PC-9 (cell line): ENCODE measurements around the gene MAST4. TPM values are rescaled to one million over a fixed set of nuclear protein-coding genes. Genes with fewer than 3 reads are reported as not detected.

Experiments
- BruUV-seq: library from RNA; stranded (reverse); fragments of 400-500 nt; replicated peaks from 2 replicates; lab custom pipeline; 2021; lab: Mats Ljungman, UMichigan
- CTCF ChIA-PET: fragments of 300-600 bp; sonication (Branson Sonifier 250); formaldehyde crosslinking; loops from one replicate; lab custom pipeline; 2022; ENCODE audit warnings: antibody characterized with exemption; lab: Charles Lee
- POLR2A ChIA-PET: fragments of 300-600 bp; sonication (Branson Sonifier 250); formaldehyde crosslinking; loops from one replicate; lab custom pipeline; 2022; ENCODE audit warnings: antibody characterized with exemption; ENCODE audit not compliant: unreplicated experiment; lab: Charles Lee
- DNase-seq, 2 experiments: peaks; one replicate each; pipeline versions ENCODE4 v3.0.0 to v3.0.0-alpha.2; 2015 to 2022; ENCODE audit warnings: mixed read lengths in 1 of 2
- H2AFZ ChIP-seq: fragments of 200-600 bp; sonication (generic); 2 replicates; pipeline ENCODE4 v1.8.1; 2017; ENCODE audit warnings: antibody characterized with exemption
- H3F3A ChIP-seq: fragments of 200-600 bp; sonication (generic); 2 replicates; pipeline ENCODE4 v1.8.1; 2017; ENCODE audit warnings: antibody characterized with exemption, mild to moderate bottlenecking, low read depth; ENCODE audit not compliant: insufficient read depth
- H3K27ac ChIP-seq: fragments of 200-600 bp; sonication (generic); 2 replicates; pipeline ENCODE4 v1.6.1; 2016; ENCODE audit warnings: mixed run types
- H3K27me3 ChIP-seq: fragments of 200-600 bp; sonication (generic); 2 replicates; pipeline ENCODE4 v1.6.1; 2016; ENCODE audit warnings: low read depth, mixed run types; ENCODE audit not compliant: insufficient read depth
- H3K36me3 ChIP-seq: fragments of 200-600 bp; sonication (generic); 2 replicates; pipeline ENCODE4 v1.6.1; 2016; ENCODE audit warnings: low read depth, mixed run types
- H3K4me1 ChIP-seq: fragments of 200-600 bp; sonication (generic); replicated peaks from 2 replicates; pipeline ENCODE4 v1.6.1; 2016; ENCODE audit warnings: mixed run types; ENCODE audit not compliant: insufficient read depth
- H3K4me2 ChIP-seq: fragments of 200-600 bp; sonication (generic); 2 replicates; pipeline ENCODE4 v1.6.1; 2017; ENCODE audit warnings: mixed run types
- H3K4me3 ChIP-seq: fragments of 200-600 bp; sonication (generic); 2 replicates; pipeline ENCODE4 v1.6.1; 2016; ENCODE audit warnings: mixed run types
- H3K79me2 ChIP-seq: fragments of 200-600 bp; sonication (generic); 2 replicates; pipeline ENCODE4 v1.6.1; 2017; ENCODE audit warnings: low read depth, mixed run types
- H3K9me2 ChIP-seq: fragments of 200-600 bp; sonication (generic); 2 replicates; pipeline ENCODE4 v1.8.1; 2017; ENCODE audit warnings: mild to moderate bottlenecking; ENCODE audit not compliant: insufficient read depth
- H3K9me3 ChIP-seq: fragments of 200-600 bp; sonication (generic); 2 replicates; pipeline ENCODE4 v1.8.1; 2016; ENCODE audit warnings: low read depth; ENCODE audit not compliant: insufficient read depth
- H4K20me1 ChIP-seq: fragments of 200-600 bp; sonication (generic); 2 replicates; pipeline ENCODE4 v1.8.1; 2017; ENCODE audit not compliant: insufficient read depth
- EZH2 ChIP-seq: fragments of 200-600 bp; sonication (generic); IDR thresholded peaks from 2 replicates; pipeline ENCODE4 v1.8.0; 2017; ENCODE audit warnings: antibody characterized with exemption, low read depth
- intact Hi-C: fragments of 100-400 bp; cut with micrococcal nuclease; formaldehyde crosslinking; loops from one replicate; pipeline ENCODE4 v1.10.0; 2022; ENCODE audit not compliant: unreplicated experiment
- total RNA-seq: library from RNA; stranded (reverse); gene quantifications from 2 replicates; pipeline ENCODE4 v1.2.3, GENCODE V29; 2021
- TF ChIP-seq, protein P1 (sequence below): fragments of 200-600 bp; sonication (generic); conservative IDR thresholded peaks from 2 replicates; pipeline ENCODE4 v1.6.1; 2017; ENCODE audit warnings: mixed run types, antibody characterized with exemption, mild to moderate bottlenecking, moderate library complexity

MAST4 gene
- total RNA-seq, 1 experiment from 2014 or later: 19.3 TPM

DNA sequence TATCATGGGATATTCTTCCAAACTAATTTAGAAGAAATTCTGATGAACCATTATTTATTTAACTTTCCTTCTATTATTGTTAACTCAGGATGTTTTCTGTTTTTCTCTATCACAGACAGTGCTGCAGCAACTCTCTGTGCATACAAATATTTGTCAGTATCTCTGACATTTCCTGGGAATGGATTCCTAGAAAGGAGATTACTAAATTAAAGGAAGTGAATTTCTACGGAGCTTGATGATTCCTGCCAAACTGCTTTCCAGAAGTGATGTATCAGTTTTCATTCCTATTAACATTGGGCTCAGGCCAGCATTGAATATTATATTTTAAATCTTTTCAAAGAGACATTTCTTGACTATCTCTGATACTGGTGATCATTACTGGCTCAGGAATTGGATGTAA is 26.0 kb upstream of the MAST4 start:
- no peaks in the 10 kb centered on the region for H3K4me1 ChIP-seq
- no peaks in the 10 kb centered on the region; the same call in 1 of the 2 replicates for H3K27me3 ChIP-seq
- H3K36me3 ChIP-seq: no peaks in the 10 kb centered on the region
- ChIA-PET POLR2A (no interaction called here), CTCF (no interaction called here)
- DNase-seq: no peak
- no peak for TF ChIP-seq EZH2
- TF ChIP-seq, protein P1, sequence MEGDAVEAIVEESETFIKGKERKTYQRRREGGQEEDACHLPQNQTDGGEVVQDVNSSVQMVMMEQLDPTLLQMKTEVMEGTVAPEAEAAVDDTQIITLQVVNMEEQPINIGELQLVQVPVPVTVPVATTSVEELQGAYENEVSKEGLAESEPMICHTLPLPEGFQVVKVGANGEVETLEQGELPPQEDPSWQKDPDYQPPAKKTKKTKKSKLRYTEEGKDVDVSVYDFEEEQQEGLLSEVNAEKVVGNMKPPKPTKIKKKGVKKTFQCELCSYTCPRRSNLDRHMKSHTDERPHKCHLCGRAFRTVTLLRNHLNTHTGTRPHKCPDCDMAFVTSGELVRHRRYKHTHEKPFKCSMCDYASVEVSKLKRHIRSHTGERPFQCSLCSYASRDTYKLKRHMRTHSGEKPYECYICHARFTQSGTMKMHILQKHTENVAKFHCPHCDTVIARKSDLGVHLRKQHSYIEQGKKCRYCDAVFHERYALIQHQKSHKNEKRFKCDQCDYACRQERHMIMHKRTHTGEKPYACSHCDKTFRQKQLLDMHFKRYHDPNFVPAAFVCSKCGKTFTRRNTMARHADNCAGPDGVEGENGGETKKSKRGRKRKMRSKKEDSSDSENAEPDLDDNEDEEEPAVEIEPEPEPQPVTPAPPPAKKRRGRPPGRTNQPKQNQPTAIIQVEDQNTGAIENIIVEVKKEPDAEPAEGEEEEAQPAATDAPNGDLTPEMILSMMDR: no peak
- no peak overlapping the region for H3K27ac ChIP-seq
- BruUV-seq: no TSS peak
- no peak overlapping the region for H2AFZ ChIP-seq
- no peaks in the 10 kb centered on the region for H3F3A ChIP-seq
- H3K4me2 ChIP-seq: no peak overlapping the region
- H3K9me2 ChIP-seq: no peaks in the 10 kb centered on the region
- intact Hi-C loops: no loop called here
- no peaks in the 10 kb centered on the region for H3K79me2 ChIP-seq
- H4K20me1 ChIP-seq: no peaks in the 10 kb centered on the region
- no peak overlapping the region for H3K4me3 ChIP-seq
- H3K9me3 ChIP-seq: no peaks in the 10 kb centered on the region

DNA sequence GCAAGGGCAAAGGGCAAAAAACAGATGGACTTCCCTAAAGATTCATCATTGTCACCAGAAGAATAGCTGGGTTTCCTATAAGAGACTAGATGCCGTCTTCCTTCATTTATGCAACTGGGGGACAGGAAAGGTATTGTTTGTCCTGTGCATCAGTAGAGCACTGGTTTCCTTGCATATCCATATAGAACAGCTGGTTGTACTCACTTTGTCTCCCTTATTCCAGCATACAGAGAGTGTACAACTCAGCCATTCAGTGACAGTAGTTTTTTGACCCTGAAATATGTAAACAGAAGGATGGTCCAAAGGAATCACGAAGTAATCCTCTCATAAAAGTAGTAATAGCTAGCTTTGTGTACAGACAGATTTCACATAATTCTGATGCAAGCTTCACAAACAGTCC is 22.5 kb upstream of the MAST4 start:
- TF ChIP-seq, protein P1: no peak
- TF ChIP-seq EZH2: no peak
- intact Hi-C loops: no loop called here
- no peaks in the 10 kb centered on the region for H3K36me3 ChIP-seq
- BruUV-seq: no TSS peak
- H3K4me1 ChIP-seq: no peaks in the 10 kb centered on the region
- no peaks in the 10 kb centered on the region for H3F3A ChIP-seq
- POLR2A ChIA-PET: no interaction called here
- CTCF ChIA-PET: no interaction called here
- no peaks in the 10 kb centered on the region for H4K20me1 ChIP-seq
- no peaks in the 10 kb centered on the region for H3K79me2 ChIP-seq
- H3K9me3 ChIP-seq: no peaks in the 10 kb centered on the region
- DNase-seq: no peak
- no peak overlapping the region for H3K27ac ChIP-seq
- no peaks in the 10 kb centered on the region for H3K9me2 ChIP-seq
- H3K27me3 ChIP-seq: no peaks in the 10 kb centered on the region; the same call in 1 of the 2 replicates
- H3K4me3 ChIP-seq: no peak overlapping the region
- no peak overlapping the region for H3K4me2 ChIP-seq
- H2AFZ ChIP-seq: no peak overlapping the region

DNA sequence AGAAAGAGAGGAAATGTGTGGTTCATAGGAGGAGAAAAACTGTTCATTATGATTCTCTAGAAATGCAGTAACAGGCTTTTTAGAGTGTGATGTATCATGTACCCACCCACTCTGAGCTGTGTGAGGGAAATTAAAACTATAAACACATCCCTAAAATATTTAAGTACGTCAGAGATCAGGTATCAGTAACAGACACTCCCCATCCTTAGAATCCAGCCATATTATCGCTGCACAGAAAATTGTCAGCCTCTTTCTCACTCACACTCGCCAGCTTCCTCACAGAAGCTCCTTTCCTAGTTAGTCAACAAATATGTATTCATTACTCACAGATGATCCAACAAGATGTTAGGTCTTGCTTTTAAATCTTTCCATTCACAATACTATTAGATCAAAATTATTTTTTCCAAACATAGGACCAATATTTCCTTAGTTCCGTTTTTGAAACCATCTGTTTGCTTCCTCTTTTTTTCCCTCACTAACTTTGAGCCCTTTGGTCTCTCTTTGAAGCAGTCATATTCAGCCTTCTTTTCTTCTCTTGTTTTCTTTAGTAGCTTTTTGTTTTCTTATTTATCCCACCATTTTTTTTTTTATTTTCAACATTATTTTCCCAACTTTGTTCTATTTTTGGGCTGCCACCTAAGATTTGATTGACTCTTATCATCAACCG is 13.6 kb upstream of the MAST4 start:
- TF ChIP-seq EZH2: no peak
- TF ChIP-seq, protein P1: no peak
- Histone ChIP-seq H3K9me2 (no peaks in the 10 kb centered on the region), H3F3A (no peaks in the 10 kb centered on the region), H4K20me1 (no peaks in the 10 kb centered on the region), H2AFZ (no peak overlapping the region), H3K36me3 (no peaks in the 10 kb centered on the region), H3K4me3 (no peak overlapping the region), H3K27ac (no peak overlapping the region), H3K27me3 (no peaks in the 10 kb centered on the region), H3K4me2 (no peak overlapping the region), H3K4me1 (no peaks in the 10 kb centered on the region), H3K79me2 (no peaks in the 10 kb centered on the region), H3K9me3 (no peaks in the 10 kb centered on the region)
- no peak for DNase-seq
- intact Hi-C loops: no loop called here
- CTCF ChIA-PET: no interaction called here
- no TSS peak for BruUV-seq
- POLR2A ChIA-PET: interaction anchor here (0.5 kb wide), 1 partner anchor 83 kb away, joined by 7 read pairs; no protein-coding TSS in a partner anchor
